ENCODE results near the gene TXNL1. TPM values are rescaled to one million over a fixed set of nuclear protein-coding genes. Genes with fewer than 3 reads are reported as not detected.

Gene TXNL1
- total and polyA plus RNA-seq, 2 of the 13 experiments (the other 11 are each of a cell fraction or from before 2014, with no cell fraction given) = 41.9 to 73.1 TPM

- Histone ChIP-seq H3K4me2 (ENCODE audit: low read depth, low read length) (peak overlapping the region; percentile 90), H3K9me3 (ENCODE audit: low read length) (no peaks in the 10 kb centered on the region), H3K4me1 (ENCODE audit: insufficient read depth, low read length) (peaks cover 22% of the 10 kb centered on the region), H3K79me2 (ENCODE audit: insufficient read depth, low read length) (peaks cover 8% of the 10 kb centered on the region), H3K36me3 (replicated peaks in 1 of 2; ENCODE audit: control insufficient read depth in 1 of 2, insufficient read depth in 2 of 2, low read length in 2 of 2) (no peaks in the 10 kb centered on the region), H2AFZ (ENCODE audit: low read length) (no peak overlapping the region), H3K27me3 (ENCODE audit: control insufficient read depth in 1 of 2, insufficient read depth in 2 of 2, low read length in 2 of 2) (no peaks in the 10 kb centered on the region; a peak in 1 of 5 replicates), H4K20me1 (ENCODE audit: insufficient read depth, low read length) (no peaks in the 10 kb centered on the region), H3K4me3 (replicated peaks in 1 of 3; ENCODE audit: insufficient read depth in 1 of 3, low read depth in 2 of 3, low read length in 3 of 3) (no peak overlapping the region), H3K27ac (ENCODE audit: extremely low read length, insufficient read depth, low read length) (no peak overlapping the region), H3K9ac (ENCODE audit: insufficient read depth, low read depth, low read length) (no peak overlapping the region)
- ChIA-PET CTCF (ENCODE audit: low intra/inter-chr PET ratio, low total read pairs) (no interaction called here), POLR2A (interaction anchor here (2.0 kb wide), 1 partner anchor 8 kb away, joined by 20 read pairs; no protein-coding TSS in a partner anchor)
- in situ Hi-C loops (cut with HindIII; ENCODE audit: extremely low pct_ligation_motif_present, low pct_unique_long_range_greater_than_20kb) (no loop called here), intact Hi-C loops (cut with micrococcal nuclease; ENCODE audit: unreplicated experiment) (no loop called here)
- BruUV-seq (replicated peaks) = no TSS peak
- DNase-seq (ENCODE audit: low spot score) = no peak
- no peak for FAIRE-seq
- WGBS (ENCODE audit: low lambda C conversion rate) = 100% methylated on average over 1 of the region's 1 CpG
- ATAC-seq = no peak
- TF ChIP-seq ZXDC (CRISPR knock-in tag; IDR thresholded peaks at IDR 0.05) (no peak), RARG (CRISPR knock-in tag; IDR thresholded peaks at IDR 0.05; ENCODE audit: low read depth) (no peak), ZNF468 (CRISPR knock-in tag; IDR thresholded peaks at IDR 0.05) (no peak), ZNF768 (CRISPR knock-in tag; IDR thresholded peaks at IDR 0.05) (no peak), PHF8 (CRISPR knock-in tag; IDR thresholded peaks at IDR 0.05) (no peak), HOMEZ (CRISPR knock-in tag; IDR thresholded peaks at IDR 0.05; ENCODE audit: low read depth) (no peak), ZNF124 (CRISPR knock-in tag; IDR thresholded peaks at IDR 0.05) (no peak), CENPBD1 (CRISPR knock-in tag; IDR thresholded peaks at IDR 0.05; ENCODE audit: borderline replicate concordance, low read depth) (no peak), ZFP37 (CRISPR knock-in tag; IDR thresholded peaks at IDR 0.05; ENCODE audit: borderline replicate concordance) (no peak), TRIM22 (IDR thresholded peaks at IDR 0.05) (no peak), ONECUT2 (CRISPR knock-in tag; IDR thresholded peaks at IDR 0.05) (no peak), YEATS2 (CRISPR knock-in tag; IDR thresholded peaks at IDR 0.05; ENCODE audit: borderline replicate concordance) (no peak), GZF1 (CRISPR knock-in tag; IDR thresholded peaks at IDR 0.05) (no peak), FUBP1 (CRISPR knock-in tag; IDR thresholded peaks at IDR 0.05; ENCODE audit: borderline replicate concordance) (no peak), ASH2L (IDR thresholded peaks at IDR 0.05; ENCODE audit: insufficient read length, low read depth, low read length) (no peak)
These were observed 11.6 kb upstream of the TXNL1 start for GRCh38 chr18:56649996-56650395.

Data from HepG2 (cell line).